ENCODE data around the gene IRGQ.
"Not testable (repeated sequence)": the region's sequence is repeated elsewhere in the genome, so short reads cannot be mapped to it uniquely, and the experiment has no call there.

The IRGQ gene

GRCh38 chr19:43638214-43638994 lies 42.5 kb upstream of the IRGQ start:
- H3K36me3 ChIP-seq (ENCODE audit: control insufficient read depth in 5 of 5, insufficient read depth in 5 of 5, low read length in 5 of 5): no peaks in the 10 kb centered on the region
- H3K4me3 ChIP-seq (ENCODE audit: low read depth in 1 of 5, low read length in 5 of 5): no peak overlapping the region
- H3K9ac ChIP-seq (ENCODE audit: low read length in 5 of 5): no peak overlapping the region
- H3K27ac ChIP-seq (ENCODE audit: low read depth, low read length): no peak overlapping the region
- H3K9me3 ChIP-seq (ENCODE audit: control insufficient read depth in 5 of 5, low read length in 5 of 5): no peaks in the 10 kb centered on the region
- H3K27me3 ChIP-seq (ENCODE audit: control insufficient read depth in 5 of 5, insufficient read depth in 4 of 5, low read length in 5 of 5): peaks cover 5 to 40% (median 31%) of the 10 kb centered on the region in 5 donors
- peaks cover 4 to 14% (median 12%) of the 10 kb centered on the region in 5 donors for H3K4me1 ChIP-seq (ENCODE audit: control insufficient read depth in 5 of 5, insufficient read depth in 5 of 5, low read length in 5 of 5)

DNA sequence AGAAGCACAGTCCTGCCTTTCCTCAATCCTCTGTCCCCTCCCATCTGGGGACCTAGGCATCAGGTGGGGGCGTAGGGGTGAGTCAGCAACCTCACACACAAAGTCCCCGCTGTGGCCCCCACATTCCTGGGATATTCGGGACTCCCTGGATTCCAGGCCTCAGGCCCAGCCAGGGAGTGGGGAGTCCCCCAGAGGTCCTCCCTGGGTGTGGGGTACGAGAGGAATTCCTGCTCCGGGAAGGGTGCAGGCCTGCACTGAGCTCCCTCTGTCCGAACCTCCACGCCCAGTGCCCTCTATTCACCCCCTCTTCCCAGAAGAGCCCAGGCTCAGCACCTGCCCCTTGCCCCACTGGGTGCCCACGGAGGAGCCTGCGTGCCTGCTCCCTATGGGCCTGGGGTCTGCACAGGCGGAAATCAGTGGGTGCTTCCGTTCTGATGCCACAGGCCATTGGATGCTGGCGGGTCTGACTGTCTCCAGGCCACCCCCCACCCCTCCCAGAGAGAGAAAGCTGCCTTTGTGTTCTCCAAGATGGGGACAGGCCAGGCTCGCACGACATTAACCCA lies 40.3 kb upstream of the IRGQ start:
- peaks cover 0 to 14% (median 12%) of the 10 kb centered on the region in 5 donors for H3K4me1 ChIP-seq (ENCODE audit: control insufficient read depth in 5 of 5, insufficient read depth in 5 of 5, low read length in 5 of 5)
- H3K27ac ChIP-seq (ENCODE audit: low read depth, low read length): no peak overlapping the region
- peaks cover 5 to 34% (median 27%) of the 10 kb centered on the region in 5 donors for H3K27me3 ChIP-seq (ENCODE audit: control insufficient read depth in 5 of 5, insufficient read depth in 4 of 5, low read length in 5 of 5)

GRCh38 chr19:43635561-43635940 lies 39.6 kb upstream of the IRGQ start:
- H3K4me3 ChIP-seq (ENCODE audit: low read depth in 1 of 5, low read length in 5 of 5); H3K27ac ChIP-seq (ENCODE audit: low read depth, low read length): not testable (repeated sequence)

More for the DNA sequence above, 40.3 kb upstream of the IRGQ start:
- Histone ChIP-seq H3K9ac (ENCODE audit: low read length in 5 of 5) (no peak overlapping the region), H3K9me3 (ENCODE audit: control insufficient read depth in 5 of 5, low read length in 5 of 5) (no peaks in the 10 kb centered on the region), H3K36me3 (ENCODE audit: control insufficient read depth in 5 of 5, insufficient read depth in 5 of 5, low read length in 5 of 5) (no peaks in the 10 kb centered on the region), H3K4me3 (ENCODE audit: low read depth in 1 of 5, low read length in 5 of 5) (no peak overlapping the region)

GRCh38 chr19:43634872-43635560 lies 39.1 kb upstream of the IRGQ start:
- Histone ChIP-seq H3K9me3 (ENCODE audit: control insufficient read depth in 5 of 5, low read length in 5 of 5) (no peaks in the 10 kb centered on the region), H3K4me3 (ENCODE audit: low read depth in 1 of 5, low read length in 5 of 5) (no peak overlapping the region), H3K9ac (ENCODE audit: low read length in 5 of 5) (no peak overlapping the region), H3K27me3 (ENCODE audit: control insufficient read depth in 5 of 5, insufficient read depth in 4 of 5, low read length in 5 of 5) (peaks cover 5 to 27% (median 20%) of the 10 kb centered on the region in 5 donors), H3K36me3 (ENCODE audit: control insufficient read depth in 5 of 5, insufficient read depth in 5 of 5, low read length in 5 of 5) (no peaks in the 10 kb centered on the region), H3K4me1 (ENCODE audit: control insufficient read depth in 5 of 5, insufficient read depth in 5 of 5, low read length in 5 of 5) (peaks cover 0 to 7% (median 6%) of the 10 kb centered on the region in 5 donors), H3K27ac (ENCODE audit: low read depth, low read length) (no peak overlapping the region)

More at GRCh38 chr19:43635561-43635940, 39.6 kb upstream of the IRGQ start:
- H3K9me3 ChIP-seq (ENCODE audit: control insufficient read depth in 5 of 5, low read length in 5 of 5); H3K36me3 ChIP-seq (ENCODE audit: control insufficient read depth in 5 of 5, insufficient read depth in 5 of 5, low read length in 5 of 5); H3K9ac ChIP-seq (ENCODE audit: low read length in 5 of 5): not testable (repeated sequence)
- H3K27me3 ChIP-seq (ENCODE audit: control insufficient read depth in 5 of 5, insufficient read depth in 4 of 5, low read length in 5 of 5): peaks cover 5 to 32% (median 25%) of the 10 kb centered on the region in 5 donors
- peaks cover 0 to 12% (median 11%) of the 10 kb centered on the region in 5 donors for H3K4me1 ChIP-seq (ENCODE audit: control insufficient read depth in 5 of 5, insufficient read depth in 5 of 5, low read length in 5 of 5)

DNA sequence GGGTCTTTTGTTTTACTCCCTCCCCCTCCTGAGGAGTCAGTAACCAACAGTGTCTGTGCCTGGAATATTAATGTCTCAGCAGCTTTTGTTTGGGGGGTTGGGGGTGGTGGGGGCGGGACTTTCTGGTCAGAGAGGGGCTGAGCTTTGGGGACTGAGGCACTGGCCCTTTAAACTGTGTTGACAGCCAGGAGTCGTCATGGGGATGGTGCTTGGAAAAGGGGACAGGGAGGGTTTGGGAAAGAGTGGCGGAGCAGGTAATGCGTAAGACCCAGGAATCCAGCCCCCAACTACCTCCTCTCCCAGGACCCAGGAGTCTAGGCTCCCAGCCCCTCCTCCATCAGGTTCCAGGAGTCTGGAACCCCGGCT lies 38.6 kb upstream of the IRGQ start:
- peaks cover 0 to 5% (median 4%) of the 10 kb centered on the region in 5 donors for H3K4me1 ChIP-seq (ENCODE audit: control insufficient read depth in 5 of 5, insufficient read depth in 5 of 5, low read length in 5 of 5)
- H3K9me3 ChIP-seq (ENCODE audit: control insufficient read depth in 5 of 5, low read length in 5 of 5): no peaks in the 10 kb centered on the region
- H3K27ac ChIP-seq (ENCODE audit: low read depth, low read length): no peak overlapping the region
- H3K27me3 ChIP-seq (ENCODE audit: control insufficient read depth in 5 of 5, insufficient read depth in 4 of 5, low read length in 5 of 5): peaks cover 5 to 27% (median 18%) of the 10 kb centered on the region in 5 donors
- no peak overlapping the region for H3K4me3 ChIP-seq (ENCODE audit: low read depth in 1 of 5, low read length in 5 of 5)
- no peaks in the 10 kb centered on the region for H3K36me3 ChIP-seq (ENCODE audit: control insufficient read depth in 5 of 5, insufficient read depth in 5 of 5, low read length in 5 of 5)
- H3K9ac ChIP-seq (ENCODE audit: low read length in 5 of 5): no peak overlapping the region

DNA sequence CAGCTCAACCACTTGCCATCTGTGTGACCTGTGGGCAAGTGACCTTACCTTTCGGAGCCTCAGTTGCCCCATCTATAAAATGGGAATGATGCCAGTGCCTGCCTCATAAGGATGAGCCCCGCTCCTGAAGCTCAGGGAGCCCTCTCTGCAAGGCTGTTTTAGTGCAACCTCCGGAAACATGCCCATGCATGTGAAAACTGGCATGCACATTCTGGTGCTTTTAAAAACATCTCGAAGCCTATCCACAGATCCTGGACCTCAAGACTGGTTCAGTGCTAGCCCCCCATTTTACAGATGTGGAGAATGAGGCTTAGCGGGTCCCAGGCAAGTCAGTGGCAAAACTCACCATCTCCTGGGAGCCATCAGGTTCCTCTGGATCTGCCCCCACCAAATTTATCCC lies 38.1 kb upstream of the IRGQ start:
- H3K27me3 ChIP-seq (ENCODE audit: control insufficient read depth in 5 of 5, insufficient read depth in 4 of 5, low read length in 5 of 5): peaks cover 5 to 25% (median 15%) of the 10 kb centered on the region in 5 donors
- no peaks in the 10 kb centered on the region for H3K36me3 ChIP-seq (ENCODE audit: control insufficient read depth in 5 of 5, insufficient read depth in 5 of 5, low read length in 5 of 5)
- no peak overlapping the region for H3K9ac ChIP-seq (ENCODE audit: low read length in 5 of 5)
- H3K4me3 ChIP-seq (ENCODE audit: low read depth in 1 of 5, low read length in 5 of 5): no peak overlapping the region
- no peak overlapping the region for H3K27ac ChIP-seq (ENCODE audit: low read depth, low read length)
- peaks cover 0 to 2% (median 2%) of the 10 kb centered on the region in 5 donors for H3K4me1 ChIP-seq (ENCODE audit: control insufficient read depth in 5 of 5, insufficient read depth in 5 of 5, low read length in 5 of 5)
- no peaks in the 10 kb centered on the region for H3K9me3 ChIP-seq (ENCODE audit: control insufficient read depth in 5 of 5, low read length in 5 of 5)

DNA sequence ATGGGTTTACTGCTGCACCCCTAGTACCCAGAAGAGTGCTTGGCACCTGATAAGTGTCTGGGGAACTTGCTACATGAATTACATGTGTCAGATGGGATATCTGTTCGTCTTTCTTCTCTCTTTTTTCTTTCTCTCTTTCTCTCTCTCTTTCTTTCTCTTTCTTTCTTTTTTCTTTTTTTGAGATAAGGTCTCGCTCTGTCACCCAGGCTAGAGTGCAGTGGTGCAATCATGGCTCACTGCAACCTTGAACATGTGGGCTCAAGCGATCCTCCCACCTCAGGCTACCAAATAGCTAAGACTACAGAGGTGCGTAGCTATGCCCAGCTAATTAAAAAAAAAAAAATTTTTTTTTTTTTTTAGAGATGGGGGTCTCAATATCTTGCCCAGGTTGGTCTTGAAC lies 37.6 kb upstream of the IRGQ start:
- H3K4me1 ChIP-seq (ENCODE audit: control insufficient read depth in 5 of 5, insufficient read depth in 5 of 5, low read length in 5 of 5): no peaks in the 10 kb centered on the region
- no peak overlapping the region for H3K4me3 ChIP-seq (ENCODE audit: low read depth in 1 of 5, low read length in 5 of 5)
- no peak overlapping the region for H3K9ac ChIP-seq (ENCODE audit: low read length in 5 of 5)
- H3K27me3 ChIP-seq (ENCODE audit: control insufficient read depth in 5 of 5, insufficient read depth in 4 of 5, low read length in 5 of 5): peaks cover 5 to 20% (median 11%) of the 10 kb centered on the region in 5 donors
- no peaks in the 10 kb centered on the region for H3K9me3 ChIP-seq (ENCODE audit: control insufficient read depth in 5 of 5, low read length in 5 of 5)
- no peak overlapping the region for H3K27ac ChIP-seq (ENCODE audit: low read depth, low read length)
- H3K36me3 ChIP-seq (ENCODE audit: control insufficient read depth in 5 of 5, insufficient read depth in 5 of 5, low read length in 5 of 5): no peaks in the 10 kb centered on the region

DNA sequence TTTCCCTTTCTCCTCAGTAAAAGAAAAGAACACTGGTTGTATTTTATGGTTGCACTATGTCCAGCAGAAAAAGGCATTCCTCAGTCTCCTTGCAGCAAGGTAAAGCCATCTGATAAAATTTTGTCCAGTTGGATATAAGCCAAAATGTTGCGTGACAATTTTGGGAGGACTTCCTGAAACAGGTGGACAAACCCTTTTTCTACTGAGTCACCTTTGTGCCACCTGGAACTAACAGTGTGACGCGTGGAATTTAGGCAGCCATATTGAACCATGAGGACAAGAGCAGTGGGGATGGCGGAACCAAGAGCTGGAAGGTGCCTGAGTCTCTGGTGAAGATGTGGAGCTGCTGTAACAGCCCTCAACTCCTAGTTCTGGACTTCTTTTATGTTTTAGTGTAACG lies 35.6 kb upstream of the IRGQ start:
- peaks cover 8 to 19% (median 15%) of the 10 kb centered on the region in 5 donors for H3K27me3 ChIP-seq (ENCODE audit: control insufficient read depth in 5 of 5, insufficient read depth in 4 of 5, low read length in 5 of 5)
- no peaks in the 10 kb centered on the region for H3K4me1 ChIP-seq (ENCODE audit: control insufficient read depth in 5 of 5, insufficient read depth in 5 of 5, low read length in 5 of 5)
- no peaks in the 10 kb centered on the region for H3K36me3 ChIP-seq (ENCODE audit: control insufficient read depth in 5 of 5, insufficient read depth in 5 of 5, low read length in 5 of 5)
- no peak overlapping the region for H3K4me3 ChIP-seq (ENCODE audit: low read depth in 1 of 5, low read length in 5 of 5)
- no peak overlapping the region for H3K9ac ChIP-seq (ENCODE audit: low read length in 5 of 5)
- no peak overlapping the region for H3K27ac ChIP-seq (ENCODE audit: low read depth, low read length)
- no peaks in the 10 kb centered on the region for H3K9me3 ChIP-seq (ENCODE audit: control insufficient read depth in 5 of 5, low read length in 5 of 5)

DNA sequence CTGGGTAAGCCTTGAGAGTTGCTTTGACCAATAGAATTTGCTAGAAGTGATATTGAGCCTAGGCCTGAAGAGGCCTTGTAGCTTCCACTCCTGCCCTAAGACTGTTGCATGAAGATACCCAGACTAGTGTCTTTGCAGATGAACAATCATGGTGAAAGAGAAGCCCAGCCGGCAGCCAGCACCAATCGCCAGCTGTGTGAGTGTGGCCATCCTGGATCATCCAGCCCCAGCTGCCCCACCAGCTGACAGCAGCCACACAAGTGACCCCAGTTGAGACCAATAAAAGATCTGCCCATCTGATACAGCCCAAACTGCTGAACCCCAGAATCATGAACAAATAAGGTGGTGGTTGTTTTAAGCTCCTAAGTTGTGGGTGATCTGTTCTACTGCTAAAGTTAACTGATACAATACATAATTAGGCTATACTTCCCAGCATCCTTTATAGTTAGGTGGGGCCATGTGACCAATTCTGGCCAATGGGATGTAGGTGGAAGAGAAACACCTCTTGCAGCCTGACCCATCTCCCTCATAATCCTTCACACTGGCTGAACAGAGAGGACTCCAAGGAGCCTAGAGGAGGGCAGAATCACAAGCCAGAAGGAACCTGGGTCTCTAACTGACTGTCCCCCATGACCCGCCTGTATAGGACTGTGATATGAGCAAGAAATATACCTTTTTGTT lies 32.9 kb upstream of the IRGQ start:
- H3K36me3 ChIP-seq (ENCODE audit: control insufficient read depth in 5 of 5, insufficient read depth in 5 of 5, low read length in 5 of 5): no peaks in the 10 kb centered on the region

More for the DNA sequence above, 32.9 kb upstream of the IRGQ start:
- Histone ChIP-seq H3K27me3 (ENCODE audit: control insufficient read depth in 5 of 5, insufficient read depth in 4 of 5, low read length in 5 of 5) (peaks cover 3 to 15% (median 10%) of the 10 kb centered on the region in 5 donors), H3K9ac (ENCODE audit: low read length in 5 of 5) (no peak overlapping the region), H3K4me3 (ENCODE audit: low read depth in 1 of 5, low read length in 5 of 5) (no peak overlapping the region), H3K27ac (ENCODE audit: low read depth, low read length) (no peak overlapping the region), H3K4me1 (ENCODE audit: control insufficient read depth in 5 of 5, insufficient read depth in 5 of 5, low read length in 5 of 5) (peaks cover 0 to 3% (median 0%) of the 10 kb centered on the region in 5 donors), H3K9me3 (ENCODE audit: control insufficient read depth in 5 of 5, low read length in 5 of 5) (no peaks in the 10 kb centered on the region)

Data from subcutaneous abdominal adipose tissue (tissue), 5 donors.